DLD1 (cell line): ENCODE measurements around the gene HEMGN.
"Not testable (repeated sequence)": the region's sequence is repeated elsewhere in the genome, so short reads cannot be mapped to it uniquely, and the experiment has no call there.

ENCODE experiments used
- in situ Hi-C: cut with HindIII; loops from 2 replicates; pipeline ENCODE4 v1.10.0; 2017; ENCODE audit warnings: low sequenced_read_pairs

Gene HEMGN

GRCh38 chr9:97964901-97965300 is 26.9 kb upstream of the HEMGN start:
- in situ Hi-C loops, result no loop called here

- in situ Hi-C loops, result no loop called here
Measured at GRCh38 chr9:97963232-97963631, 25.3 kb upstream of the HEMGN start.

GRCh38 chr9:97962575-97962974 is 24.6 kb upstream of the HEMGN start:
- in situ Hi-C loops, result no loop called here

- in situ Hi-C loops, result no loop called here
Measured at GRCh38 chr9:97962136-97962535, 24.2 kb upstream of the HEMGN start.

- in situ Hi-C loops, result no loop called here
Measured at GRCh38 chr9:97961361-97961760, 23.4 kb upstream of the HEMGN start.

GRCh38 chr9:97960678-97961328 is 22.8 kb upstream of the HEMGN start:
- in situ Hi-C loops, result not testable (repeated sequence)

- in situ Hi-C loops, result no loop called here
Measured at GRCh38 chr9:97959585-97959984, 21.6 kb upstream of the HEMGN start.

- in situ Hi-C loops, result no loop called here
Measured at GRCh38 chr9:97958812-97959511, 21.0 kb upstream of the HEMGN start.

GRCh38 chr9:97956331-97956730 is 18.4 kb upstream of the HEMGN start:
- in situ Hi-C loops, result no loop called here

- in situ Hi-C loops, result no loop called here
Measured at GRCh38 chr9:97954550-97954989, 16.6 kb upstream of the HEMGN start.

GRCh38 chr9:97950873-97951272 is 12.9 kb upstream of the HEMGN start:
- in situ Hi-C loops, result not testable (repeated sequence)

- in situ Hi-C loops, result not testable (repeated sequence)
Measured at GRCh38 chr9:97947094-97947493, 9.1 kb upstream of the HEMGN start.

GRCh38 chr9:97945470-97945869 is 7.5 kb upstream of the HEMGN start:
- in situ Hi-C loops, result not testable (repeated sequence)

GRCh38 chr9:97944612-97945011 is 6.6 kb upstream of the HEMGN start:
- in situ Hi-C loops, result no loop called here

GRCh38 chr9:97943308-97943855 is 5.4 kb upstream of the HEMGN start:
- in situ Hi-C loops, result no loop called here

GRCh38 chr9:97941323-97941722 is 3.4 kb upstream of the HEMGN start:
- in situ Hi-C loops, result no loop called here

GRCh38 chr9:97940741-97941140 is 2.8 kb upstream of the HEMGN start:
- in situ Hi-C loops, result no loop called here

GRCh38 chr9:97940233-97940632 is 2.3 kb upstream of the HEMGN start:
- in situ Hi-C loops, result no loop called here

GRCh38 chr9:97936998-97937397 is 974 bp downstream of the HEMGN start:
- in situ Hi-C loops, result no loop called here

GRCh38 chr9:97935276-97935675 is 2.7 kb downstream of the HEMGN start:
- in situ Hi-C loops, result no loop called here

GRCh38 chr9:97934321-97935115 is 3.5 kb downstream of the HEMGN start:
- in situ Hi-C loops, result no loop called here
